IPS-18c (cell line): ENCODE measurements around the gene SLC2A10.
A peak's percentile ranks its signal among the peaks of the same experiment; 100 is the strongest.

Experiments used
- H3K4me3 ChIP-seq: 2 replicates; pipeline ENCODE4 v1.7.0; 2013; ENCODE audit warnings: low read depth, mild to moderate bottlenecking, low read length, moderate library complexity; ENCODE audit not compliant: insufficient read depth
- H3K9me3 ChIP-seq: one replicate; pipeline ENCODE4 v1.6.1; 2013; ENCODE audit warnings: mild to moderate bottlenecking, low read length, moderate library complexity; ENCODE audit not compliant: control insufficient read depth, insufficient read depth

The SLC2A10 gene

GRCh38 chr20:46678516-46678915, 30.9 kb upstream of the SLC2A10 start:
- H3K9me3 ChIP-seq: no peaks in the 10 kb centered on the region
- no peak overlapping the region for H3K4me3 ChIP-seq

DNA sequence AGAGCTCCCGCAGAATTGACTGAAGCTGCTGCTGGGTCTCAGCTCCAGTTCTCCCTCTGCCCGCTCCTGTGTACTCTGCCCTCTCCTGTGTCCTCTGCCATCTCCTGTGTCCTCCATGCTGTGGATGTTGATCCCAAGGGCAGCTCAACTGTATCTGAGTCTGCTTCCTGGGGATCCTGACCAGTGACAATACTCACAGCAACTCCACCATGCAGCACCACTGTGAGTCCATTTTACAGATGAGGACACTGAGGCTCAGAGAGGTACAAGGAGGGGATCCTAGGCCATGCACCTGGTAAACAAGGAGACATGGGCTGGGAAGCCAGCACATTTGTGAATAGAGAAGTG, 28.8 kb upstream of the SLC2A10 start:
- H3K4me3 ChIP-seq: no peak overlapping the region
- no peaks in the 10 kb centered on the region for H3K9me3 ChIP-seq

GRCh38 chr20:46681032-46681854, 28.2 kb upstream of the SLC2A10 start:
- Histone ChIP-seq H3K9me3 (no peaks in the 10 kb centered on the region), H3K4me3 (no peak overlapping the region)

DNA sequence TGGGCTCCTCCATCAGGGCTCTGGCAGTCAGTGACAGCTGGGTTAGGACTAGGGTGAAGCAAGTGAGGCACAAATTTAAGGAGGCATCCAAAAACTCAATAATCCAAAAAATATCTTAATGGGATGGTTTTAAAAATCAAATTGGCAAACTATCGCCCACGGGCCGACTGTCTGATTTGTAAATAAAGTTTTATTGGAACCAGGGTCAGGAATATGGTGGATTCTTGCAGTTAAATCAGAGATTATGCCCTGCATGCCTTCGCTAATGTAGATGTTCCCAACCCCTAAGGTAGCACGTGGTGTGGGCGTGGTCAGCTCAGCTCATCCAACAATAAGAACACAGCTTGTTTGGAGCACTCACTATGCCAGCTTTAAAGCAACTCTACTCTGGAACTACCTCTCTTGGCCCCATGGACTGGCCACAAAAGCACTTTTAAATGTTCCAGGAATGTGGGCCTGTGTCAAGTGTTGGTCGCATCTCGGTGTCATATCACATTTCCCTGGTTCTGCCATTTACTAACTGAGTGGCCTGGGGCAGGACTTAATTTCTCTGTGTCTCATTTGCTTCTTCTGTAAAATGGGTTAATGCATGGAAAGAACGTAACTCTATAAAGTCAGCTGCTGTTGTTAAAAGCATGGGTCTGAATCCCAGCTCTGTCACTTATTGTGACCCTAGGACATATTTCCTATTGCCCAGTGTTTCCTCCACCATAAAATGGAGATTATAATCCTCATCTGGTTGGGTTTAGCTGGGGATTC, 27.2 kb upstream of the SLC2A10 start:
- H3K4me3 ChIP-seq: no peak overlapping the region; the same call in 1 of the 2 replicates
- H3K9me3 ChIP-seq: no peaks in the 10 kb centered on the region

- Histone ChIP-seq H3K9me3 (no peaks in the 10 kb centered on the region), H3K4me3 (peak overlapping the region; percentile 34)
These were observed 26.3 kb upstream of the SLC2A10 start for GRCh38 chr20:46683011-46683667.

DNA sequence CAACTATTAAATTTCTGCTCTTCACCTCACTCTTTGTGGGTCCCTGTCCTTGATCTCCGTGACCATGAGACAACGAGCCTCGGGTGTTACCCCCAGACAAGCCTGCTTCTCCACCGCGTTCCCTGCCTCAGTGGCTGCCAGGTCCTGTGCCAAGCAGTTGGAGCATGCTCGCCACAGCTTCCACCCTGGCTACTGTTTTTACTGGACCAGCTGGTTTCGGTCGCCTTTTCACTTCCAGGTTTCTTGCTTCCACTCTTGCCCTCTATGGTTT, 25.8 kb upstream of the SLC2A10 start:
- peak overlapping the region; percentile 34 for H3K4me3 ChIP-seq

DNA sequence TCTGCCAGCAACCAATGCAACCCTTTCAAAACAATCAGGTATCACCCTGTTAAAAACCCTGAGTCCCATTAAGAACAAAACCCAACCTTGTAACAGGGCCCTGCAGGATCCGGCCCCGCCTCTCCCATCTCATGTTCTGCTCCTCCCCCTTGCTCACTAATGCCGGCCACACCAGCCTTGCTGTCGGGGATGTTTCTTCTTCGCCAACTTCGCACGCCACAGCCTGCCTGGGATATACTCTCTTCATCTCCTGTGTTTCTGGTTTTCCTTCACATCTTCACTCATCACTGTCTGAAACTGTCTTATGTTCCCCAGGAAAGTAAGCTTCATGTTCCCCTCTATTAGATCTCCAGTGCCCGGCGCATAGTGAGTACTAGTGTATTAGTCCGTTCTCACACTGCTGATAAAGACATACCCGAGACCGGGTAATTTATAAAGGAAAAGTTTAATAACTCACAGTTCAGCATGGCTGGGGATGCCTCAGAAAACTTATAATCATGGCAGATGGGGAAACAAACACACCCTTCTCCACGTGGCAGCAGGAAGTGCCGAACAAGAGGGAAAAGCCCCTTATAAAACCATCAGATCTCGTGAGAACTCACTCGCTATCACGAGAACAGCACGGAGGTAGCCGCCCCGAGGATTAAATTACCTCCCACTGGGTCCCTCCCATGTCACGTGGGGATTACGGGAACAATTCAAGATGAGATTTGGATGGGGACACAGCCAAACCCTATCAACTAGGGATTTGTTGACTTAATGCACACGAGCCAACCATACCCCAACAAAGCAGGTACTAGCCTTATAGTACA, 25.3 kb upstream of the SLC2A10 start:
- Histone ChIP-seq H3K4me3 (peak overlapping the region; percentile 34), H3K9me3 (no peaks in the 10 kb centered on the region)

More for the DNA sequence above, 25.8 kb upstream of the SLC2A10 start:
- H3K9me3 ChIP-seq: no peaks in the 10 kb centered on the region

DNA sequence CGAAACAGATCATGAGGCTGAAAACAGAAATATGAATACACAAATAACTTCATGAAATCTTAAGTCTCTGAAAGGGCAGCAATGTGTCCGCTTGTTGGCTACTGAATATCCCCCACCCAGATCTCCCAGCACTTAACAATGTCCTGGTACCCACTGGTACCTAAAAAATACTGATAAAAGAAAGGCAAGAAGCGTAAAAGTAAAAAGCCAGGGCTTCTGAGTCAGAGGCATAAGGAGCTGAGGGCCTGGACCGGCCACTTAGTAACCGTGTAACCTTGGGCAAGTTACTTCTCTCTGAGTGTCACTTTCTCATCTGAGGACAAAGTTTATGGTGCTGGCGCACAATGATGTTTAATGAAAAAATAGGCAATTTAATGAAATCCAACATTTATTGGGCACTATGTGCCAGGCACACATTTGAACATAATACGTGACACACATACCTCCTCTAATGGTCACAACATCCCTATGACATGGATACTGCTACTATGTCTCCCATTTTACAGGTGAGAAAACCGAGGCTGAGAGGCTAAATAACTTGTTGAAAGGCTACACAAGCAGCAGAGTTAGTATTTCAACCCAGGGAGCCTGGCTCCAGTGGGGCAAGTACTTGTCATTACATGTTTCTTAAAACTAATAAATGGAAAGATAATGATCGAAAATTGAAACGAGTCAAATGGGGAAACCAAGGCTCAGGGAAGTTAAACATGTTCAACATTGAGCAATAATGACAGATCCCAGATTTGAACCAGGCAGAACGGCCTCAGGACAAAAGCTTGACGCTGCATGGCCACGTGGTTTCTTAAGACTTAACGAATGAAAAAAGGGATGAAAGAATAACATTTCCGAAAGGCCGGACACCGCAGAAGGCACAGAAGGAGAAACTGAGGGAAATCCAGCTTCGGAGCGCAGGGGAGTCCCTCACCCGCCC, 21.0 kb upstream of the SLC2A10 start:
- peak overlapping the region; percentile 76 for H3K4me3 ChIP-seq

DNA sequence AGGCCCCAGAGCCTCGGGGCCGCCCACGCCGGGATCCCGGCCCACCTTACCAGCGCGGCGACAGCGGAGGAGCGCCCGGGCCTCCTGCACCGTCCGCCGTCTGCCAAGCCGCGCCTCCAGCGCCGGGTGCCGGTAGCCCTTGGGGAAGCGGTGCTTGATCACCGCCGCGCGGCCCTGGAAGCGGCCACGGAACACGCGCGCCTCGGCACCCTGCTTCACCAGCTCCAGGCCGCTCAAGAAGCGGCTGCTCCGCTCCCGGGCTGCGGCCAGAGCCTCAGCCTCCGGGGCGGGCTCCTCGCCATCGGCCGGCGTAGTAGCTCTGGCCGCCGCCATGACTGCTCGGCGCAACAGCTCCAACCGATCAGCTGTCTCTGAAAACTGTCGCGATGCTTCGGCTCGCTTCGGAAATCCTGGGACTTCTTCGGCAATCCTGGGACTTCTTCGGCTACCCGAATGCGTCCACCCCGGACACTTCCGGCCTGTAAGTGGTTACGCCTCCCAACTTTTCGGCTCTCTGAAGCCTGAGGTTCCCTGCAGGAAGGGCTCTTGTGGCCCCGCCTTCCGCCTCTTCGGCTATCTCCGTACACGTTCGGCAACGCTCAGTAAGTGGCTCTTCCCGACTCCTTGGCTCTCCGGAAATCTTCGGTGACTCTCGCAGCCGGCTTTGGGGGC, 20.2 kb upstream of the SLC2A10 start, which contains the start of gene TP53RK:
Gene TP53RK (minus strand): TSS at position 363 of the 672 bp plus-strand sequence. CDS start 30 bp downstream, at position 333.
- Histone ChIP-seq H3K4me3 (peak within 1 kb of the TSS; percentile 76), H3K9me3 (no peaks in the 10 kb centered on the region)

More for the DNA sequence above, 21.0 kb upstream of the SLC2A10 start:
- H3K9me3 ChIP-seq: no peaks in the 10 kb centered on the region

GRCh38 chr20:46689754-46690085, 19.7 kb upstream of the SLC2A10 start:
- H3K4me3 ChIP-seq: peak overlapping the region; percentile 6; the same call in 1 of the 2 replicates
- no peaks in the 10 kb centered on the region for H3K9me3 ChIP-seq

DNA sequence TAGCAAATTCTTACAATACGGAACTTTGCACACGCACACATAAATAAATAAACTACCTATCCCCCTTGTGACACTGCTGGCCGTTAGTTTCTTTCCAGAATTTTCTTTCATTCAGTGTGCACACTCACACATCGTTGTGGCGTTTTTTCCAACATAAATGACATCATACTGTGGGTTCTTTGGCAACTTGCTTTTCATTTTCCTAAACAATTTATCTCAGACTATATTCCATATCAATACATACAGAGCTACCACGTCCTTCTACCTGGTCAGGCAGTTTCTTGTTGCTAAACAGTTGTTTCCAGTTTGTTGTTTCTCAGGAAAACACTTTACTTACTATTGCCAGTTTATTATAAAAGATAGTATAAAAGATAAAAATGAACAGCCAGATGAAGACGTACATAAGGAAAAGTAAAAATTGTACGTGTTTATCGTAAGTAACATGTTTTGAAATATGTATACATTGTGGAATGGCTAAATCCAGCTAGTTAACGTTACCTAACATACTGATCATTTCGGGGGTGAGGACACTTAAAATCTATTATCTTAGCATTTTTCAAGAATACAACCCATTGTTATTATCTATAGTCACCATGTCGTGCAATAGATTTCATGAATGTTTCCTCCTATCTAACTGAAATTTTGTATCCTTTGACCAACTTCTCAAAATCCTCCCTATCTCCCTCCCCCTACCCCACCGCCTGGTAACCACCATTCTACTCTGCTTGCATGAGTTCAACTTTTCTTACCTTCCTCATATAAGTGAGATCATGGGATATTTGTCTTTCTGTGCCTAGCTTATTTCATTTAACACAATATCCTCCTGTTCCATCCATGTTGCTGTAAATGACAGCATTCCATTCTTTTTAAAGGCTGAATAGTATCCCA, 19.0 kb upstream of the SLC2A10 start:
- Histone ChIP-seq H3K4me3 (0 out of 2 replicates have a peak overlapping the region, but pooled peaks have one; percentile 4), H3K9me3 (no peaks in the 10 kb centered on the region)

- no peak overlapping the region for H3K4me3 ChIP-seq
- H3K9me3 ChIP-seq: no peaks in the 10 kb centered on the region
These were observed 18.3 kb upstream of the SLC2A10 start for GRCh38 chr20:46691196-46691595.

DNA sequence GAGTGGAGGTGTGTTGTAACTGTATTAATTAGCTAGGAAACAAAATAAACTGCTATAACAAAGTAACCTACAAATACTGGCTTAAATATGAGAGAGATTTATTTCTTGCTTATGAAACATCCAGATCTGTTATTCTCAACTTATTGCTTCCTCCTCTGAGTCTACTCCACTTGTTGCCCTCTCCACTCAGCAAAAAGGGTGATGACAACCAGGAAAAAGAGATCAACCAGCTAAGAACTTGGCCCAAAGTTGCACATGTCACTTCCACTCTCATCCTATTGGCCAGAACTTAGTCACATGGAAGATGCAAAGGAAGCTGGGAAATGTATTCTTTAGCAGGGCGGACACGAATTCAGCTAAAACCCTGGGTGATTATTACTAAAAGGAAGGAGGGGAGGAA, 15.0 kb upstream of the SLC2A10 start:
- Histone ChIP-seq H3K9me3 (no peaks in the 10 kb centered on the region), H3K4me3 (no peak overlapping the region)

DNA sequence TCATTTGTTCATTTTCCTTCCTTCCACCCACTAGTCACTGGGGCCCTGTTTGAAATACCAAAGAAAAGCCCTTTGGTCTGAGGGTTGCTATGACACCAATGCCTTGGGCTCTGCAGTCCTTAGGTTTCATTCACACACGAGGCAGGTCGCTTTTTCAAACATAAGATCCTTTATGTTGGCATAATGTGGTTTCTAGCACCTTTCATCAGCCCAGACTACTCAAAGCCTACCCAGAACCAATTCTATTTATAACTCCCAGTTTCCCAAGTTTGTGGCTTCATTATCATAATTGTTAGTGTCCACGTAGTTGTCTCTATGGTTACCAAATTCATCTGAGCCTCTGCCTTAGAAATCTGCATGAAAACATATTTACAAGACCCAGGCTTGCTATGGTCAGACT, 13.6 kb upstream of the SLC2A10 start:
- H3K9me3 ChIP-seq: no peaks in the 10 kb centered on the region
- H3K4me3 ChIP-seq: no peak overlapping the region

DNA sequence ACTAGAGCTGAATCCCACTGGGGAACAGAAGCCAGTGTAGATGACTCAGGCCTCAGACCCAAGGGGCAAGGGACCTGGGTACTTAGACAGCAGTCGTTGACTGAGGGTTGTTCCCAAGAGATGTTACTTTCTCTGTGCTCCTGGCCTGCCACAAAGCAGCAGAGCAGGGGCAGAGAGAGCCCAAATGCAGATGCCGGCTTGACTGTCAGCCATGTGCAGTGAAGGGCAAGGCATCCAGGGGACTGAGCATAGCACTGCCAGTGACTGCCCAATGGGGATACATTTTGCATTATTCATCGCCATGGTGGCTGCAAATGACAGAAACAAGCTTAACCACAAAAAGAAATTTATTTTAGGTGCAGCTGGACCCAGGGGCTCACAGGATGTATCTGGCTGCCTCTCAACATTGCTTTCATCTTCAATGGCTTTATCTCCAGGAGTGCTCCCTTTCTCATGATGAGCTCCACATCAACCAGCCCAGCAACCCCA, 12.6 kb upstream of the SLC2A10 start:
- Histone ChIP-seq H3K9me3 (no peaks in the 10 kb centered on the region), H3K4me3 (no peak overlapping the region)
